Activated CD4-positive, alpha-beta memory T cell treated with anti-CD3 and anti-CD28 coated beads for 36 hours (primary cell): Measurements from ENCODE around the gene GDNF. TPM values are rescaled to one million over a fixed set of nuclear protein-coding genes. Genes with fewer than 3 reads are reported as not detected.

ENCODE experiments used
- CTCF ChIA-PET: fragments of 350-600 bp; sonication (Branson Sonifier 250); formaldehyde crosslinking; loops from one replicate; lab custom pipeline; 2021; ENCODE audit warnings: antibody characterized with exemption, inconsistent platforms; lab: Charles Lee
- POLR2A ChIA-PET: fragments of 350-600 bp; sonication (Branson Sonifier 250); formaldehyde crosslinking; loops from one replicate; lab custom pipeline; 2021; ENCODE audit warnings: antibody characterized with exemption; lab: Charles Lee
- DNase-seq: peaks from one replicate; pipeline ENCODE4 v3.0.0-alpha.2; 2020
- H3K27ac Mint-ChIP-seq: one replicate; pipeline ENCODE4 v1.8.0; 2021; ENCODE audit warnings: mixed read lengths
- H3K27me3 Mint-ChIP-seq: one replicate; pipeline ENCODE4 v1.8.0; 2021; ENCODE audit warnings: mixed read lengths
- H3K36me3 Mint-ChIP-seq: one replicate; pipeline ENCODE4 v1.8.0; 2021; ENCODE audit warnings: mixed read lengths
- H3K4me1 Mint-ChIP-seq: one replicate; pipeline ENCODE4 v1.8.0; 2021; ENCODE audit warnings: low read depth, mixed read lengths
- H3K4me3 Mint-ChIP-seq: one replicate; pipeline ENCODE4 v1.8.0; 2021; ENCODE audit warnings: mild to moderate bottlenecking, mixed read lengths
- H3K9me3 Mint-ChIP-seq: one replicate; pipeline ENCODE4 v1.8.0; 2021; ENCODE audit warnings: mixed read lengths
- intact Hi-C: fragments of 100-400 bp; cut with micrococcal nuclease; formaldehyde crosslinking; loops from one replicate; pipeline ENCODE4 v1.15.1; 2023
- total RNA-seq, 2 experiments: library from RNA; stranded (reverse); gene quantifications; one replicate each; pipeline ENCODE4 v1.2.3, GENCODE V29; 2021

GDNF gene
- total RNA-seq, 2 experiments from 2014 or later: not detected

GRCh38 chr5:37770786-37771185 is 69.1 kb downstream of the GDNF start:
- H3K4me1 Mint-ChIP-seq: no peaks in the 10 kb centered on the region
- peaks cover 5% of the 10 kb centered on the region for H3K36me3 Mint-ChIP-seq
- peaks cover 18% of the 10 kb centered on the region for H3K9me3 Mint-ChIP-seq
- H3K27ac Mint-ChIP-seq: no peak overlapping the region
- DNase-seq: no peak
- CTCF ChIA-PET: no interaction called here
- H3K4me3 Mint-ChIP-seq: no peak overlapping the region
- peaks cover 4% of the 10 kb centered on the region for H3K27me3 Mint-ChIP-seq
- intact Hi-C loops: no loop called here
- POLR2A ChIA-PET: no interaction called here

GRCh38 chr5:37769840-37770239 is 70.0 kb downstream of the GDNF start:
- ChIA-PET POLR2A (no interaction called here), CTCF (interaction anchor here (0.6 kb wide), 1 partner anchor 357 kb away, joined by 4 read pairs; no protein-coding TSS in a partner anchor)

GRCh38 chr5:37769108-37769507 is 70.7 kb downstream of the GDNF start:
- ChIA-PET POLR2A (no interaction called here), CTCF (interaction anchor here (0.6 kb wide), 1 partner anchor 356 kb away, joined by 4 read pairs; no protein-coding TSS in a partner anchor)
- DNase-seq: no peak
- intact Hi-C loops: no loop called here
- H3K4me1 Mint-ChIP-seq: no peaks in the 10 kb centered on the region
- peaks cover 10% of the 10 kb centered on the region for H3K9me3 Mint-ChIP-seq
- no peak overlapping the region for H3K27ac Mint-ChIP-seq
- H3K36me3 Mint-ChIP-seq: peaks cover 3% of the 10 kb centered on the region
- no peak overlapping the region for H3K4me3 Mint-ChIP-seq
- H3K27me3 Mint-ChIP-seq: peaks cover 4% of the 10 kb centered on the region

More at GRCh38 chr5:37769840-37770239, 70.0 kb downstream of the GDNF start:
- Mint-ChIP-seq H3K9me3 (peaks cover 11% of the 10 kb centered on the region), H3K27ac (no peak overlapping the region), H3K4me1 (no peaks in the 10 kb centered on the region), H3K4me3 (no peak overlapping the region), H3K36me3 (peaks cover 3% of the 10 kb centered on the region), H3K27me3 (peaks cover 4% of the 10 kb centered on the region)
- intact Hi-C loops: no loop called here
- DNase-seq: no peak

GRCh38 chr5:37768371-37768770 is 71.5 kb downstream of the GDNF start:
- no peak overlapping the region for H3K27ac Mint-ChIP-seq
- H3K9me3 Mint-ChIP-seq: peaks cover 4% of the 10 kb centered on the region
- ChIA-PET CTCF (no interaction called here), POLR2A (no interaction called here)
- no peaks in the 10 kb centered on the region for H3K4me1 Mint-ChIP-seq
- no peak for DNase-seq
- intact Hi-C loops: no loop called here
- peaks cover 4% of the 10 kb centered on the region for H3K27me3 Mint-ChIP-seq
- H3K4me3 Mint-ChIP-seq: no peak overlapping the region
- no peaks in the 10 kb centered on the region for H3K36me3 Mint-ChIP-seq

- peaks cover 4% of the 10 kb centered on the region for H3K27me3 Mint-ChIP-seq
- H3K4me3 Mint-ChIP-seq: no peak overlapping the region
- ChIA-PET POLR2A (no interaction called here), CTCF (no interaction called here)
- no peak for DNase-seq
- H3K36me3 Mint-ChIP-seq: no peaks in the 10 kb centered on the region
- H3K27ac Mint-ChIP-seq: no peak overlapping the region
- no peaks in the 10 kb centered on the region for H3K9me3 Mint-ChIP-seq
- intact Hi-C loops: no loop called here
- H3K4me1 Mint-ChIP-seq: no peaks in the 10 kb centered on the region
Measured at GRCh38 chr5:37767961-37768360, 71.9 kb downstream of the GDNF start.

GRCh38 chr5:37767251-37767650 is 72.6 kb downstream of the GDNF start:
- CTCF ChIA-PET: no interaction called here
- DNase-seq: no peak

More at GRCh38 chr5:37767251-37767650, 72.6 kb downstream of the GDNF start:
- POLR2A ChIA-PET: no interaction called here
- Mint-ChIP-seq H3K4me3 (no peak overlapping the region), H3K36me3 (no peaks in the 10 kb centered on the region), H3K27me3 (peaks cover 4% of the 10 kb centered on the region), H3K4me1 (peaks cover 2% of the 10 kb centered on the region), H3K27ac (no peak overlapping the region), H3K9me3 (no peaks in the 10 kb centered on the region)
- intact Hi-C loops: no loop called here
